Globus pallidus (tissue), 1 donor: Measurements from ENCODE around the gene MGLL.

Source experiments
- DNase-seq: peaks from one replicate; pipeline ENCODE4 v3.0.0-alpha.2; 2015; ENCODE audit warnings: low spot score

Gene MGLL

DNA sequence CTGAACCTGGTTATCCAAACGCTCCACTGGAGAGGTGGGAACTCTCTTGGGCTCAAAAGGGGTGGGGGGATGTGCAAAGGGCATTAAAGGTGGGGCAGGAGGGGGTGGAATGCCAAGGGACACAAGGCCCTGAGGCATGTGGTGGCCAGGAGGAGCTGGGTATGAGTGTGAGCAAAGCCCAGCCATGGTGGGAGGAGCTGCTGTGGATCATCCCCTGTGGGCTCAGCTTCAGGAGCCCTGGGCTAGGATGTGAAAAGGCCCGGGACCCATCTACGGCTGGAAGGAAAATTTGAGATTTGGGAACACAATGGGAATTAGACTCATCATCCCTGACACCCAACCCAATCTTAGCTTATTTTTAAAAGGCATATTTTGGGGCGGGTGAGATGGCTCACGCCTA, 33.3 kb downstream of the MGLL start:
- no peak for DNase-seq

DNA sequence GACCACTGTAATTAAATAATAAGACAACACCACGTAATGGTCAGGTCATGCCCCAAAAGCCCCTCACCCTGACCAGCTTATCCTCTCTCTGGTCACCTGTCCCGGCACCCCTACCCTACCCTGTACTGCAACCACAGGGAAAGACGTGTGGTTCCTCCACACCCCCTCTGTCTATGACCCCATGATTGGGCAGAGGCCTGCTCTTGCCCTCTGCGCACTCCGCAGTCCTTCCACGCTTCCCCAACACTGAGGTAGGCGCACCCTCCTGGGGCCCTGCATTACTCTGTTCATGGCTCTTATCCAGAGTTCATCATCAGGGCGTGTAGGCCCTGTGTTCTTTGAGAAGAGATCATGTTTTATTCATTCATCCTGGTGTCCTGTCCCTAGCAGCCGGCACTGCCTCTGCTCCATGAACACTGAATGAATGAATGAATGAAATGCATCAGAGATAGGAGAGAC, 33.8 kb downstream of the MGLL start:
- no peak for DNase-seq

DNA sequence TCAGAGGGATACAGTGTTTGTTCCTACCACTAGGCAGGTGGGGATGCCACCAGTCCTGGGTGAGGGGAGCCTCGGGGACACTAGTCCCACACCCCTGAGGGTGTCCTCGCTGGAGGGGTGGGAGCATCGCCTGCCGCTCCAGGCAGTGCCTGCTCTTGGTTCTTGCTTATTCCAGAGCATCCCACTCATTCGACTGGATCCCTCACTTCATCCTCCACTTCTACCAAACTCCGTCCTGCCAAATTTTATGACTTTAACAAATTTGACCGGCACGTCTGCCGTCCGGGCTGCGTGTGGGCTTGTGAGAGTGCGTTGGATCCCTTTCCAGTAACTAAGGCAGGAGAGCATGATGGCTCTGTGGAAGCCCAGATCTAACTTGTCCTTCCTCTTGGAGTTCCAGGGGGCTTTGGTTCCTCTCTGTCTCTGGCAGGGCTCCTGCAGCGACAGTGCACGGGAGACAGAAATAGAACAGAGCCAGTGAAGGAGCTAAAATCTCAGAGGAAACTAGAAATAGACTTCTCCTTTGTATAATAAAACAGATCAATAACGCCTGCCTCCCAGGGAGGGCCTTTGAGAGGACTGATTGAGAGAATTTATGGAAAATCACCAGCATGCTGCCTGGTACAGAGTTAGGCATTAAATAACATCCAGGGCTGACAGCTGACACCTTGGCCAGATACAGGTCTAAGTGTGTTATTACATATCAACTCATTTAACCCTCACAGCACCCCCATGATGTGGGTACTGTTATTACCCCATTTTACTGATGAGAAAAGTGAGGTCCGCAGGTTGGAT, 34.5 kb downstream of the MGLL start:
- no peak for DNase-seq

DNA sequence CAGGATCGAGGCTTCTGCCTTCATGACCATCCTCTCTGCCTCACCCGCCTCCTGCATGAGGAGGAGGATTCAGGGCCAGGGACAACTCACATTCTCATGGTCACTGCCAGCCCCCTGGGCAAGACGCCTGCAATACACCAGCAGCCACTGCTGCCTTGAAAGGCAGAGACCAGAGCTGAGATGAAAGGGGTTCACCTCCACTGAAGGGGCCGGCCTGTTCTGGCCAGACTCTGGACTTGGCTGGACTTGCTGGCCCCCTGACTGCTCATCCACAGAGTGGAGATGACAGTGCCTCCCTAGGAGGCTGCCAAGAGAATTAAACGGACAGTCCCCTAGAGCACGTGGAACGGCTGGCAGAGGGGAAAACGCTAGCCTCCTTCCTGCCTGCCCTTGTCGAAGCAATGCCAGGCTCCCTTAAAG, 35.2 kb downstream of the MGLL start:
- DNase-seq: peak; percentile 68

DNA sequence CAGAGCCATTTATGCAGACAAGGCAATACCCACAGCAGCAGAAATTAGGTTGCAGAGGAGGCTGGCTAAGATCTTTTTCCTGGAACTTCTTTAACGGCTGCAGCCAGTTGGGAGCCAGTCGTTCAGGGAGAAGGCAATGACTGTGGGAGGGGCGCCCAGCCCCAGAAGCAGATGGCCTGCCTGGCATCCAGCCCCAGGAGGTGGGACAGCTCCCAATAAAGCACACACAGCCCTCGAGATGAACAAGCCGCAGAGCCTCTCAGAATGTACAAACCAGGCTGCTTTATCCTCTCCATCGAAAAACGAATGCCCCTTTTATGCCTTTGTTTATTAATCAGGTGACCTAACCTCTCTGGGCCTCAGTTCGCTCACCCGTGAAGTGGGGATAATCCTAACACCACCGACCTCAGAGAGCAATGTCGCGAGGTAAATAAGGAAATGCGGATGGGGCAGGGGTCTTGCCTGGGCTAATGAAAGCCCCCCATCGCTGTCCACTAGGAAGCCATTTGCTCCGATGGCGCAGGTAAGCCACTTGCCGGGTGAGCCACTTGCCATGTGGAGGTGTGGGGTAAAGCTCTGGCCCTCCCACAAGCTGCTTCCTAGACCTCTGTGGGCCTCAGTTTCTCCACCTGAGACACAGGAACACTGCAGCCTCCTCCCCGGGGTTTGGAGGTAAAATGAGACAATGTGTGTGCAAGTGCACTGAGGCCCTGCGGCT, 35.8 kb downstream of the MGLL start:
- DNase-seq: peak; percentile 67

DNA sequence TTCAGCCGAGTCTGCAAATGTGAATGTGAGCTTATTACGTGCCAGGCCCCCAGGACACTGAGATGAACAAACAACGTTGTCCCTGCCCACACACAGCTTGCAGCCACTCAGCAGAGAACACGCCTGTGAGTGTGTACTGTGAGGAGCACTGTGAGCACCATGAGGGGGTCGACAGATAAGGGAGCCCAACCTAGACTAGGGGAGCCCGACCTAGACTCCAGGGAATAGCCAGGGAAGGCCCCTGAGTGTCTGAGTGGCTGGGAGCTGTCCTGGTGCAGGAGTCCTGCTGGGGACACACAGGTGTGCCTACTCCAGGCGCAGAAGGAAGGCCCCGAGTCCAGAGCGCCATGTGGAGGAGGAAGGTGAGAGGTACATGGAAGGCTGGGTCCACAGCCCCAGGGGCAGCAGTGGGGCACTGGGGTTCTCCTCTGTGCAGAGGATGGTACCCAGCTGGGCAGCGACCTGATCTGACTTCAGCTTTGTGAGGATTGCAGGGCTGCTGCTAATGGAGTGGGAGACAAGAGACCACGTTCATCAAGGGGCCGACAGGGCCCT, 36.5 kb downstream of the MGLL start:
- DNase-seq: no peak

DNA sequence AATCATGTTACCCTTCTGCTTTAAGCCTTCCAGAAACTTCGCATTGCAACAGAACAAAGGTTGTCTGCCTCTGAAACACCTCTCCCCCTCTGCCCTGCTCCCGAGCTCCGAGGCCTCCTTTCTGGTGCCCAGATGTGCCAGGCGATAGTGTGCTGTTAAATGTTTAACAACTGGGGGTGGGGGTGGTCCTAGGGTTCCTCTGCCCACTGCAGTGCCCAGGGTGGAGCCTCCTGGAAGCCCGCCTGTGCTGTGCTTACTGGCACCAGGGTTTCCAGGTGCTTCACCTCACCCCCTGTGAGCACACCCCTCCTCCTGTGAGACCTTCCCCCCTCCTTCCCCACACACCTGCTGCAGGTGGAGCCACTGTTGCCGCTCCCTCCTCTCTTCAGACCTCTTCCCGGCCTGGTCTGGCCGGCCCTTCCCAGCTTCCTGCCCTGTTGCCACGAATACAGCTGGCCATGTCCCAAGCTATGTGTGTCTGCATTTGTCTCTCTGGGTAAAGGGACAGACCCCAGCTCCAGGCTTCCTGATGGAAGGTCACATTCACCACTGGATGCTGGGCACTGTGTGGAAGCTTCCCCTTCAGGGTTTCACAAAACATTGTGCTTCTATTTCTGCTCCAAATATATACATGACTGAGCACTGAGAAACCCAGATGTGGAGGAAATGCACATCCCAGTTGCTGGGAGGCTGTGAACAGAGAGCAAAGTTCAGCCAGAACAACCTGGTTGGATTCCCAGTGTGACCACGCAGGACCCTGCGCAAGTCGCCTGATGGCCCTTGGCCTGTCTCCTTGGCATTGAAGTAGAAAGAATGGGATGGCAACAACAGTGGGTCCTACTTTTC, 37.2 kb downstream of the MGLL start:
- DNase-seq: no peak

DNA sequence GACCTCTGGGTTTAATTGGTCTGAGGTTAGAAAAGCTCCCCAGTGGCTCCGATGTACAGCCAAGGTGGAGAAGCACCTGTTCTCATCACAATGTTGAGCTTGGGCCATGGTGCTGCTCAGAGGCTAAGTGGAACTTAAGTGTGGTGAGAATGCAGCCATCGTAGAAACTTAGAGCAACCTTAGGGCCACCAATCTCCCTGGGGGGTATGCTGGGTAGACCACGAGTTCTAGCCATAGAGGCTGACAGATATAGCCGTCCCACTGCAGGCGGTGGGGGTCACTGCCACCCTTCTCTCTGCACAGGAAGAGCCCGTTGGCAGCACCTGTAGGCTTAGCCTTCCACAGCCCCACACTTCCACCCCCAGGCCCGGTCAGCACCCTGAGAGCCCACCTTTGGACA, 38.0 kb downstream of the MGLL start:
- no peak for DNase-seq

DNA sequence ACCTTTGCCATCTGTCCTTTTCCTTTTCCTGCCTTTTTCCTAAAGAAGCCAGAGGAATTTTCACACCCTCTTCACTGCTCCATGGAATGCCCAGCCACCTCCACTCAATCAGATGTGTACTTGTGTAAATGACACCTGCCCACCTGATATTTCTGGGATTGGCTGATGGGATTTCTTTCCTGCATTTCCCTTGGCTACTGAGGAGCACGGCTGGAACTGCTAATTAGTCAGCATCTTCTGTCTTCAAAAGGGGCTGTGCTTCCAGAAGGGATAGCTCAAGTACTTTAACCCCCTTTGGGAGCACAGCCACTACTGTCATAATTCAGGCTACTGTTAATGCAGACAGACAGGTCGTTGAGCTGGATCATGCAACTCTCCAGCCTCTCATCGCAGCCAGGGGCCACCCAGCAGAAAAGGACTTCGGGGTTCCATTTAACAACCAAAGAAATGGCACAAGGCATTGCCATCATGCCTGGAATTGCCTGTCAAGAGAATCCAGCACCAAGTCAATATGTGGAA, 38.6 kb downstream of the MGLL start:
- no peak for DNase-seq

DNA sequence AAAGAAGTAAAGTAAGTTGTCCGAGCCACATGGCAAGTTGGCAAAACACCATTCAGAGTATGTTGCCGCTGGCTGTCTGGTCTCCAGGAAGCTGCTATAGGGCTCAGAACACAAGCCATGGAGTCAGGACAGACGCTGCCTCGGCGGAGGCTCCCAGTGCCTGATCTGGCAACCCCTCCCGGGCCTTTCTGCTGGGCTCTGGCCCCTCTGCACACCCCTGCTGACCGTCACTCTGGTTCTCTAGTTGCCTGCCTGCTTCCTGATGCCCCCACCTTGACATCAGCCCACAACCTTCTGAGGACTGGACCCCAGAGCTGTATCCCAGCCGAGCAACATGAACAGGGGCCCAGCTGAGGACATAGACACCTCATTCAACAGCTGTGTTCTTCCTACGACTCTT, 39.1 kb downstream of the MGLL start:
- DNase-seq: no peak

DNA sequence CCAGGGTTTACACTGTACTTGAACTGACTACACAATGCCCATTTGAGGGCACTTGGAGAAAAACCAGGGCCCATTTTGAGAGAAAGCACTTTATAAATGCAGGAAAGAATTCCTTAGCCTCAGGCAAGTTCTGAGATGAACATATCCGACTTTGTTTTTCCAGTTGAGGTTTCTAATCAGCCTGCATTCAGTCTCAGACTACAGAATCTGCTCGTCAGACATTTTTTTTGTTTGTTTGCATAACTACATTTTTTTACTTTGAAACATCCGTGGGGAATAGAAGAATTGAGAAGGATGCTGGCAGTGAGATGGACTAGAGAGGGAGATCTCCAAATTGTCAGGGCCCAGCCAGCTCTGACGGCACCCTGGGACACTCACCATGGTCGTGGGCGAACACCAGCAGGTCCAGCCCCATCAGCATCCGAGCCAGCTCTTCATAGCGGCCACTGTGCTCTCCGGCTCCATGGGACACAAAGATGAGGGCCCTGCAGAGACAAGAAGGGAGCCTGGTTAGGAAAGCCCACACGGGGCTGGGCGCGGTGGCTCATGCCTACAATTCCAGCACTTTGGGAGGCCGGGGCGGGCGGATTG, 40.8 kb downstream of the MGLL start:
- DNase-seq: no peak

DNA sequence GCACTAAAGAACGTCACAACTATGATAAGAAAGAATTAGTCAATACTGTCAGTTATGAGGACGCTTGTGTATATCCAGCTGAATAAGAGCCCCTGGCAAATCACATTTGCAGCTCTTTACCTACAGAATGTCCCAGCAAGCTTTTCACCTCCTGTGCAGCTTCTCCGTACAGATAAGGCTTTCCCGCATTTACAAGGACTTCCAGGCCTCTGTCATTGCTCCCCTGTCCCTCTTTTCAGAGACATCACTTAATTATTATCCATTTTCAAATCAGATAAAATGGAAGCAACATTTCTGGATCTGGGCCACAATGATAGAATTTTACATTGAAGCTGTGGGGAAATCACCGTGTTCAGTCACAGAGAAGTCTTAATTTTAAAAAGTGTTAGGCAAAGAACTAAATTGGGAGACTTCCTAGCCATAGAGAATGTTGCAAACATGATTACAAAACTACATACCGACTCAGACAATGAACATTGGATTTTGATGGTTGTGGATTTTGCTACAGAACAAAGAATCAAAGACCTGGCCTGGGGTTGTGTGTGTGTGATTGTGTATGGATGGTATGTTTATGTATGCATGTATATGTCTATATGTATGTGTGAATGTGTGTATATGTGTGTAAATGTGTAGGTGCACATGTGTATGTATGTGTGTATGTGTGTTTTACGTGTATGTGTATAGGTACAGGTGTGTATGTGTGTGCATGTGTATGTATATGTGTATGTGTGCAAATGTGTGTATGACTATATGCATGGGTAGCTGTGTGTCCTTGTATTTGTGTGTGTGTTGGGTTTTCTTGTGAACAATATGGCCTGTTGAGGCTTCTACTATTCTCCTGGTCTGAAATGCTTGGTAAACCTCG, 41.5 kb downstream of the MGLL start:
- no peak for DNase-seq

DNA sequence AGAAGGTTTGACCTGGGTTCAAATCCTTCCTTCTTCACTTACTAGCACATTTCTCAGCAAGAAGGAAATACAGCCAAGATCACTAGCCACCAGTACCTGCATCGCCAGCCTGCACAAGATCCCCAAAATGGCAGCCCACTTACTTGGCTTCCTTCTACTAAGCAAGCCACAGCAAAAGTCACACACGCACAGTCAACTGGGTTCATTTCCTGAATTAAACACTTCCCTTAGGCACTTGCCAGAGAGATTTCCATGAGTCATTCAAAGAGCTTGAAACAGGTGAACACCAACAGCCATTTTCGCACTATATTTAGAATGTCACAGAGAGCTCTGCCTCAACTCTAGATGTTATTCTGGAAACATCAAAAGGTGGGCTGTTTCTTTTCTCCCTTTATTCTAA, 42.6 kb downstream of the MGLL start:
- DNase-seq: no peak

DNA sequence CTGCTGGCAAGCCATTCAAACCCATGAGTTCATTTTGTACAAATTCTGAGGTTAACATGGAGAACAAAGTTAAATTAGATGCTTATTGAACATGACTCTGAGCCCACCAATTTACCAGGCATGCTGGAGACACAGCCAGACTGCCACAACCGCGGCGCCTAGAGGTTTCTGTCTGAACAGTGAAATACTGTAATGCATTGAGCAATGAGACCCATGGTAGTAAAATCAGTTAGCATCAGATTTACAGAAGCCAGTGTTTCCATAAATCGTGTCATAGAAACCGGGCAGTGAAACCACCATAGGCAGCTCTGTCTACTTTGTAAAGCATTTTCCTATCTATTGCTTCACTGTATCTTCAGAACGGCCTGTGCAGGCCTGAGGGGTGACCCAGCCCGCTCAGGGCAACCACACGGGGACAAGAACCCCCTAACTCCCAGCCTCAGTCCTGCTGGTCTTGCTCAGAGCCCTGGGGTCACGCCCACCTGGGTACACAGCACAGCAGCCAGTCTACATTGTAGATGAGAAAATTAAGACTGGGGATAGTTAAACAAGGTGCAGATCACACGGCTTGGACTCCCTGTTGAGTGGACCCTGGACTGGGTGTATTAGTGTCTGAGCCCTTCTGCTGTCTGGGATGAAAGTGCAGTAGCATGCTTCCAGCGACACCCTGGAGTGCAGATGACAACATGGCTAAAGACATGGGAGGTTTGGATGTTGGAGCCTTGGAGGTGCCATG, 44.2 kb downstream of the MGLL start:
- DNase-seq: no peak

DNA sequence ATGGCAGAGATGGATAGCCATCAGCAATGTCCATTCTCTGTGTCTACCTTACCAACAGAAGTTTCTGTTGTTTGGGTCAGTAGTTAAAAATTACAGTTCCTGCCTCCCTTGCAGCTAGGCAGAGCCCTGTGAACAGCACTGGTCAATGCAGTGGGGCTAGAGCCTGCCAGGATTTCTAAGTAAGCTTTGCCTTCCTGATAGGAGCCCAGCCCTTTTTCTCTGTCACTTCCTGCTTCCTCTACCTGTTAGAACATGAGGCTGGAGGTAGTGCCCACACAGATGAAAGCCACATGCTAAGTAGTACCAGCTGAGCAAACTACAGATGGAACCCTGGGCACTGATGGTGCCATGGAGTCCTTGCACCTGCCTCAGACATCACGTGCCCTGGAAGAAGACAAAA, 45.0 kb downstream of the MGLL start:
- DNase-seq: no peak

DNA sequence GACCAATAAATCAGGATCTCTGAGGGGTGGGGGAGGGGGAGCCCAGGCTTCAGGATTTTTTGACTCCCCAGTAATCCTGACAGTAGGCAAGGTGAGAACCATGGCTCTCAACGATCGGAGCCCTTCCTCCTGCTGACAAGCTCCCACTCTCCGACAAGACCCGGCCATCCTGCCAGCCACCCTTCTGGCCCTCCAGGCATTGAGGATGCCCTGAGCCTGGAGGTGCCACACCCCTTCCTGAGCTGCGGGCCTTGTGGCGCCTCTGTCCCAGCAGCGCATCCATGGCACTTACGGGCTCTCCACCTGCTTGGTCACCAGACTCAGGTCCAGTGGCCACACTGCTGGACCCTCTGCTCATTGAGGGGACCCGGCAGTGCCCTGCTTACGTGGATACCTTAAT, 46.0 kb downstream of the MGLL start:
- DNase-seq: no peak

DNA sequence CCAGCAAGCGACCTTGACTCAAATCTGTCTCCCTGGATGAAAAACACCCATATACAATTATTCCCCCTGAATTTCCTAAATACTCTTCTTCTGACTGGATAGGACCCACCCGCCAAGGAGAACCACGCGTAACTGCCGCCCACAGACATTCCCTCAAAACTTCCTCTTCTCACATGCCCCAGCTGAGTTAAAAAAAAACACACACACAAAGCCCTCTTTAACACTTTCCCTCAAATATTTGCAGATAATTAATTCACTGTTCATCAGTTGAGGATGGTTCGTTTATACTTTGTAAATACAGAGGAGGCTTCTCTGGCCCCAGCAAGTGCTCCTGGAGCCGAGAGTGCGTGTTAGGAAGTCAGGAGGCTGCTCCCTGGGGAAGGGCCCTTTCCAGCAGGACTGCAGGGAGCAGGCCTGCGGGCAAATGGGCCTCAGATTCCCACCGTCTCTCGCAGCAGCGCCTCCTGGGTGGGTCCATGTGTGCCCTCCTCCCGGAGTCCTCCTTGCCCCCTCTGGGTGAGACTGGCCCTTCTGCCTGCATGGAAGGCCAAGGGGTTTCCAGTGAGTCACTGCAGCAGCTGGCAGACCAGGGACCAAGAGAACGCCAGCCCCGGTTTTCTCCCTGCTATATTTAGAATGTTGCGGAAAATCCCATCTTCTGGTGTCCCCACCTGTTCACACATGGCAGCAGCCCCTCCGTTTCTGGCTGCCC, 46.8 kb downstream of the MGLL start:
- peak; percentile 38 for DNase-seq

DNA sequence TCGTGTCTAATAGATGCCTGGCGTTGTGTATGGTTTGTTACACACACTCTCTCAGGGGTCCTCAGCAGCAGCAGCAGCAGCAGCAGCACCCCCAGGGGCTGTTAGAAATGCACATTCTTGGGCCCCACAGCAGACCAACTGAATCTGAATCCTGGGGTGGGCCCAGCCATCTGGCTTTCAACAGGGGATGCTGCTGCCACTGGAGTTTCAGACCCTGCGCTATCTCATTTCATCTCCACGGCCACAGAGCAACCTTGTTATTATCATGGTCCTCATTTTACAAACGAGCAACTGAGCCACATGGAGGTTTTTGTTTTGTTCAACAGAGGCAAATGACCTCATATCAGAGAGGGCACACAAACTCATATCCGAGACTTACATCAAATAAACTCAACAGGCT, 47.7 kb downstream of the MGLL start:
- no peak for DNase-seq

DNA sequence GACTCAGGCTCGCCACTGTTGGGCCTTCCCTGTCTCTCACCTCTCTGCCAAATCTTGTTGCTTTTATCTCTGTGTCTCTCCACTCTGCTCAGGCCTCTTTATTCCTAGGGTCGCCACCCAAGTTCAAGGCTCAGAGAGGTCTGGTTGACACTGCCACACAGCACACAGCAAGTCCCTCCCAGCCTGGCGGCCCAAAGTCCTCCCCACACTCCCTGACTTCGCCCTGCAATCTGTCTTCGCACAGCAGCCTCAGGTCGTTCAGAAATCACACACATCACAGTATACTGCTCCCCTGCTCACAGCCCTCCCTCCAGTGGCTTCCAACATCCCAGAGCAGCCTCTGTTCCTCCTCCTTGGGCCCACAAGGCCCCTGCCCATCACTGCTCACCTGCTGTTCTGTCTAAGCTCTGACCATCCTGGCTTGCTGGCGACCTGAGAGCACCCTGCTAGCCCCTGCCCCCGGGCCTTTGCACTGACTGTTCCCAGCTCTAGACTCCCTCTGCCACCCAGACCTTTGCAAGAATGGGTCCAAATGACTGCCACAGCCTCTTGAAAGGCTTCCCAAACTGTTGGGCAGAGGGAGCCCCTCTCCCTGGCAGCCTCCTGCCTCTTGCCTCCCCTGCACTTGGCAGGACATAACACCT, 48.4 kb downstream of the MGLL start:
- DNase-seq: no peak
